Measurements from ENCODE around the gene AHI1.
"Not testable (repeated sequence)": the region's sequence is repeated elsewhere in the genome, so short reads cannot be mapped to it uniquely, and the experiment has no call there.

AHI1 gene

DNA sequence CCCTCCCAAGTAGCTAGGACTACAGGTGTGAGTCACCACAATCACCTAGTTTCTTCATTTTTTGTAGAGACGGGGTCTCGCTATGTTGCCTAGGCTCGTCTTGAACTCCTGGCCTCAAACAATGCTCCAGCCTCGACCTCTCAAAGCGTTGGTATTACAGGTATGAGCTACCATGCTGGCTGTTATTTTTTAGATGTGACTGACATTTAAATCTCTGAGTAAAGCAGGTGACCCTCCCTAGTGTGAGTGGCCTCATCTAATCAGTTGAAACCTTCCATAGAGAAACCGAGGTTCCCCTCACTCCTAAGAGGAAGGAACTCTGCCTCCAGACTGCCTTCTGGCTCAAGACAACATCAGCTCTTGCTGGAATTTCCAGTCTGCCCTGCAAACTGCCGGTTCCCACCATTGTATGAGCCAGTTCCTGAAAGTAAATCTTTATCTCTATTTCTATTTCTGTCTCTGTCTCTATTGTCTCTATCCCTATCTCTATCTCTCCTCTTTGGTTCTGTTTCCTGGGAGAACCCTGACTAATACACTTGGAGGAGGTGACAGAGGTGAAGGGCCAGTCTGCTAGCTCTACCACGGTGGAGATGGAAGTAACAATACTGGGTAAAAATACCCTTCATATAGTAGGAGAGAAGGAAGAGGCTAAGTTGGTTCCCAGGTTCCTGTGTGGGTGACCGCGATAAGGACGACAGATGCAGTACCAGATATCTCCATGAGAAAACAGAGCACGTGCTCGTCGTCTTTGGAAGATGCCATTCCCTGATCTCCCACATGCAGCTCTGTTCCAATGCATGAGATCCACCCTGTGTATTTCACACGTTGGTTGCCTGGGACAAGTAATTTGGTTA, 235.4 kb downstream of the AHI1 start:
- no peak for DNase-seq (ENCODE audit: low read depth)

- no peak for DNase-seq (ENCODE audit: low read depth)
Measured at GRCh38 chr6:135260612-135261011, 236.9 kb downstream of the AHI1 start.

DNA sequence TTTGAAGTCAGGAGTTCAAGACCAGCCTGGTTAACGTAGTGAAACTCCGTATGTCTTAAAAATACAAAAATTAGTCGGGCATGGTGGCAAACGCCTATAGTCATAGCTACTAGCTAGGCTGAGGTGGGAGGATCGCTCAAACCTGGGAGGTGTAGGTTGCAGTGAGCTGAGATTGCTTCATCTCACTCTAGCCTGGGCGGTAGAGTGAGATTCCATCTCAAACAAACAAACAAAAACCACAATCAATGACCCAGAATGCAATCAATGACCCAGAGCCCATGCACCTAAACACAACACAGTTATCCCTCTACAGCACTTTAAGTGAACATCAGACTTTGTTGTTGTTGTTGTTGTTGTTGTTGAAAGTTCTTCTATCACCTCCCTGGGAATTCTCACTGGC, 238.6 kb downstream of the AHI1 start:
- DNase-seq (ENCODE audit: low read depth) = no peak

DNA sequence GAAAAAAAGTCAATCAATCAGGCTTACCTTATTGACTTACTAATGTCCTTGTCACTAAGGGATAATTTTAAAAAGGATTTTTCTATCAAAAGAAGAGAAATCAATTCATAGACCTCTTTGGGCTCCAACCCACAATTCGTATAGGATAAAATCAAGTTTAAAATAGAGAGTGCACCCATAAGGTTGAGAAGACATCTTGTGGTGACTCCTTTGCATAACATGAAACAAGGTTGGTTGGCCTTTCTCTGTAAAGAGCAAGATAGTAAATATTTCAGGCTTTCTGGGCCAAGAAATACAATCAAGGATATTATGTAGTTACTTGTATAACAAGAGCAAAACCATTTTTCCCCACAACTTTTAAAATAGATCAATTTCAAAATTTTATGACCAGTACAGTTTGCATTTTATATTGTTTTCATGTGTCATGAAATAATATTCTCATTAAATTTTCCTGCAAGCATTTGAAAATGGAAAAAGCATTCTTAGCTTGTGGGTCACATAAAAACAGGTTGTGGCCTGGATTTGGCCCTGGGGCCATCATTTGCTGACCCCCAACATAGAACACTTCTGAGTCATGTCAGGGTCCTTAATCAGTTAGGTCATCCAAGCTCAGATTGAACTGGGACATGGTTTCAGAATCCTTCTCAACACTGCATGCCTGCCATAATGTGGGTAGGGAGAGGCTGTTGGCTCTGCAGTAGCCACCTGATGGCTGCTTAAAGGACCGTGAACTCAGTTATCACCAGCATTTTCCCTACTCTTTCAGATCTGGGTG, 239.7 kb downstream of the AHI1 start:
- DNase-seq (ENCODE audit: low read depth) = no peak

GRCh38 chr6:135256866-135257265, 240.7 kb downstream of the AHI1 start:
- no peak for DNase-seq (ENCODE audit: low read depth)

- no peak for DNase-seq (ENCODE audit: low read depth)
Measured at GRCh38 chr6:135254471-135254870, 243.1 kb downstream of the AHI1 start.

DNA sequence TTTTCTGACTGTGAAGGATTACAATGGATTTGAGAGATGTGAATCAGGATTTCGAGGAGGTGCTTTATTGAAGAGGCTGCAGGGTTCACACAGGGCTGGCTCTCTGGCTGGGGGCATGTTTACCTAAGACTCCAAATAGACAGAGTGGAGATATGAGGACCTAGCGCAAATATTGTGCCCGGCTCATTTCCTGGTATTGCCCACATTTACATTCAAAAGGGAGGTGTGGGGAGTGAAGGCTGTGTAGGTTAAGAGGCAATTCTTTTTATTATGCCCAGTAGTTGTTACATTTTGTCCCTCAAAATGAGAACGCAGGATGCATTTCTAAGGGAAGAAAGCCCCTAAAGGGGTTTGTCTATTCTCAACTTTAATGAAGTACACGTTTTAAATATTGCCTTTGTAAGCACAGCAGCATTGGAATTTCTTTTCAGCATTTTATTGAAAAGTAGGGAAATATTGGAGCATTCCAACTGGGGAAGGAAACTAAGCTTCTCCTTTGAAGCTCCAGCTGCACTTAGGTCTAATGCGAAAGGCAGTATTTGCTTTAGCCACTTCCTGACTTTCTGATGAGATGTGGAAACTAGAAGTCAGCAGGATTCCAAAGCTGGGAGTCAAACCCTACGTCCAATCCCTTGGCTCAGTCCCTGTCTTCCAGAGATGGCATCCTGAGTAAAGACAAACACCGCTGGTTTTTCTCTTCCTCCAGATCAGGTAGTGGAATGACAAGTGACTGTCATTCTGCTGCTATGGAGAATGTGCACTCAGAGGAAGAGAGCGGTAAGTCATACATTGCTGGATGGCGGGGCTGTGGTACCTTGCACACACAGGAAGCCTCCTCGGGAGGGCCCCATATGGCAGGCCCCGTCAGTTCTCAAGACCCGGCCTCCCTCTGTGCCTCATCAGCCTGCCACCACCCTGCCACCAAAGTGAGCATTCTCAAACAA, 245.8 kb downstream of the AHI1 start:
- no peak for DNase-seq (ENCODE audit: low read depth)

DNA sequence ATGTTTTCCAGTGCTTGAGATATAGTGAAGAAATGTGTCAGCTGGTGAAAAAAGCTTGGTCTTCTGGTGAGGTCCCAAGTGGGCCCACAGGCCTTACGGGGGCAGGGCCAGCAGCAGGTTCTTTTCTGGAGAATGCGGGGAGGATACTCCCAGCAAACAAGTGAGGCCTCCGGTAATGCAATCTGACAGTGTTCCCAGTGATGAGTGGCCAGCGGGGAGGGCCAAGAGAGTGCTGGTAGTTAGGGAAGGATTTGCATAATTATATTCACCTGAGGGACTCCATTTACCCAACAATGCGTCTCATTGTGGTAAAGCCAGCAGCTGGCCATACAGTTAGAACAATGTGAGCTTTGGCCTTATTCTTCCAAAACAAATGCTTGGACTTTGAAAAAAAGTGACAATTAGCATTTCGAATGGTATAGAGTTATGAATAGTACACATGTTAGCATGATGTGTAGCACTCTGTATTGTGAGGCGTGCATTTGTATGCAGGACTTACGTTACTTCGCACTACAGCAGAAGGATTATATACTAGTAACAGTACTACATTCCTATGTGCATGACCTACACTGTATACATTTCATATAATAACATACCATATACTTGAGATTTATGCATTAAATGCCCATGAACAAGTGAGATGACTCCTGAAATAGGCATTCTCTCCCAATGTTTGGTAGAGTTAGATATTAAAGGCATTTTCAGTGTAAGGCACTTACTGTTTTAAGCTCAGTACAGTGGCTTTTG, 246.6 kb downstream of the AHI1 start:
- no peak for DNase-seq (ENCODE audit: low read depth)

DNA sequence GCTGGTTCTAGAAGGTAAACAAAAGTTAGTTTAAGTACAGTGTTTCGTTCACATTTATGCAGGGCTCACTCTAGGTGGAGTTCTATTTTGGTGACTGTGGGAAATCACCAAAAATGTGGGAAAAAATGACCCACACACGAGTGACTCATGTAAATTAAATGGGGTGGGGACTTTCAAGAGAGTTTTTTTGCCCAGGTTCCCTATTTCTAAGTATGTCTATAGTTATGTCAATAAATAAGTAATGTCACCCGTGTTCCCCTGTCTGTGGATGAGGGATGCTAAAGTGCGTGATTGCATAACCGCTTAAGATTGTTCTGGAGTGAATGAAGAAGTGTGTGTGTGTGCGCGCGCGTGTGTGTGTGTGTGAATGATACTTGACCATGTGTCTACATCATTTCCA, 247.3 kb downstream of the AHI1 start:
- no peak for DNase-seq (ENCODE audit: low read depth)

- DNase-seq (ENCODE audit: low read depth) = not testable (repeated sequence)
Measured at GRCh38 chr6:135246412-135247012, 251.0 kb downstream of the AHI1 start.

DNA sequence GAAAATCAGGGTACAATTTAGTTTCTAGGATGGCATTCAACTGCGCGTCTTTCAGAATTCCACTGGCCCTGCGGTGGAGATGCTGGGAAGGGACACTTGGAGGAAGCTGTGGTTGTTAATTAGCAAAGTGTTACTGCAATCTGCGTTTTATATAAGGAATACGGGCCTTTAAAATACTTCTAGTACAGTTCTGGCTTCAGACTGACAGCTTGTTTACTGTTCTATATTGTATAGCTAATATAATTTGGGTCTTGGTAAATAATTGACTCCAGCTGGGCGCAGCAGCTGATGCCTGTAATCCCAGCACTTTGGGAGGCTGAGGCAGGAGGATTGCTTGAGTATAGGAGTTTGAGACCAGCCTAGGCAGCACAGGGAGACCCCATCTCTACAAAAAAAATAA, 252.7 kb downstream of the AHI1 start:
- DNase-seq (ENCODE audit: low read depth) = no peak

GRCh38 chr6:135243871-135244796, 253.4 kb downstream of the AHI1 start:
- DNase-seq (ENCODE audit: low read depth) = no peak

DNA sequence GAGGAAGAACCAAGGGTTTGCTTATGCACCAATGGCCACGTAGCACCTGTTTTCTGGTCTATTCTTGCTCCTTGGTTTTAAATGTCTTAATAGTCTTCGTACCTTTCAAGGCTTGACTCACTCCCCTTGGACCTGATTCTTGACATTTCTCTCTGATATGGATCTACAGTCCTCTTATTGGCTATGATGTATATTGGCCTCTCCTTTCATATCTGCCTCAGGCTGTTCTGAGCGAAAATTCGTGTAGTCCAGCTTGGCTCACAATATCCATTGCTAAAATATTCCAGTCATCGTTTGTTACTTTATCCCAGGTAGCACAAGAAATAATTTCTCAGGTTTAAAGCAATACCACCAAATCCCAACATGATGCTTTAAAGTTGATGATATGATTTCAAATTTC, 256.8 kb downstream of the AHI1 start:
- no peak for DNase-seq (ENCODE audit: low read depth)

DNA sequence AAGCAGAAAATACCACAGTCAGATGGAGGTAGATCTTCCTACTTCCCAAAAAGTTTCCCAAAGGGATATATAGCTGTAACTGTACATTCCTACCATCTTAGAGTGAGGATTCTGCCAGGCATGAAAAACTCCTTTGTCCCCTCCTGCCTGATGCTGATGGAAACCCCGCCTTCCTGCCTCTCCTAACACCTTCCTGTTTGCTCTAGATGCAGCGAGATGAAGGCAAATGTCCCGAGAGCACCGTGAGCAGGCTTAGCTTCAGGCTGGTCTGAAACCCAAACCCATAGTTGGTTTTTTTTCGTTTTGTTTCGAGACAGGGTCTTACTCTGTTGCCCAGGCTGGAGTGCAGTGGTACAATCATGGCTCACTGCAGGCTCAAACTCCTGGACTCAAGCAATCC, 260.8 kb downstream of the AHI1 start:
- no peak for DNase-seq (ENCODE audit: low read depth)

- no peak for DNase-seq (ENCODE audit: low read depth)
Measured at GRCh38 chr6:135236319-135236718, 261.2 kb downstream of the AHI1 start.

DNA sequence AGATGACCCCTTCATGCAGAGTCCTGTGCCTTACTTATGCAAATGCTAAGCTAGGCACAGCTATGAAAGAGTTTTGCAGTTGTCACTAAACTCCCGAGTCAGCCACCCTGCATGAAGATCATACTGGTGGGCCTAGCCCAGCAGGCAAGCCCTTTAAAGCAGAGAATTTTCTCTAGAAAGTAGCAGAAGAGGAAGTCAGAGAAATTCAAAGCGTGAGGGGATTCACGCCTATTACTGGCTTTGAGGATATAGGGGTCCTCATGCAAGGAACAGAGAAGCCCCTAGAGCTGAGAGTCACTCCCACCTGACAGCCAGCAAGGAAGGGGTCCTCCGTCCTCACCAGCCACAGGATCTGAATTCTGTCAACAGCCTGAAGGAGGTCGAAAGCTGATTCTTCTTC, 261.8 kb downstream of the AHI1 start:
- DNase-seq (ENCODE audit: low read depth) = no peak

DNA sequence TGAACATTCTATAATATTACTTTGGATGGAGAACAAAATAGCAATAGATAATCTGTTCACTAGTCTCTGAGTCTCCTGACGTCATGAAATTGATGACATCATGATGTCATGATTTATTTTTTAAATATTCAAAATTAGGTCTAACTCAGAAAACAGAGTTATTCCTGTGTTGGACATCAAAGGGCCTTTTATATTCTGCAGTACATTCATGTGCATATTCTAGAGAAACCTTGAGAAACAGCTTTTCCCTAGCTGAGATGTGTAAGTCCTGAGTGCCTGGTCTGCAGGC, 263.1 kb downstream of the AHI1 start:
- DNase-seq (ENCODE audit: low read depth) = no peak

GRCh38 chr6:135233686-135234491, 263.7 kb downstream of the AHI1 start:
- DNase-seq (ENCODE audit: low read depth) = no peak
